WTC11 (cell line): ENCODE results near the gene NR2F2. TPM values are rescaled to one million over a fixed set of nuclear protein-coding genes. Genes with fewer than 3 reads are reported as not detected.

Experiments
- ATAC-seq: fragments of 200-7000 bp; cut with Tn5 transposase; 2 replicates; pipeline ENCODE4 v1.10.0; 2021; ENCODE audit warnings: mild to moderate bottlenecking, moderate library complexity
- CTCF ChIA-PET: fragments of 300-600 bp; sonication (Branson Sonifier 250); formaldehyde crosslinking; loops from one replicate; lab custom pipeline; 2021; ENCODE audit warnings: antibody characterized with exemption; lab: Charles Lee
- POLR2A ChIA-PET: fragments of 350-600 bp; sonication (Branson Sonifier 250); formaldehyde crosslinking; loops from one replicate; lab custom pipeline; 2021; ENCODE audit warnings: antibody characterized with exemption; lab: Charles Lee
- DNase-seq: peaks from one replicate; pipeline ENCODE4 v3.0.0; 2021; ENCODE audit warnings: low spot score
- H3K27ac Mint-ChIP-seq: 2 replicates; pipeline ENCODE4 v1.8.0; 2021; ENCODE audit warnings: mixed read lengths
- H3K27me3 Mint-ChIP-seq: 2 replicates; pipeline ENCODE4 v1.8.0; 2021; ENCODE audit warnings: low read depth, mild to moderate bottlenecking, moderate library complexity, mixed read lengths
- H3K36me3 Mint-ChIP-seq: 2 replicates; pipeline ENCODE4 v1.8.0; 2021; ENCODE audit warnings: mixed read lengths
- H3K4me1 Mint-ChIP-seq: 2 replicates; pipeline ENCODE4 v1.8.0; 2022; ENCODE audit warnings: mixed read lengths
- H3K4me3 Mint-ChIP-seq: 2 replicates; pipeline ENCODE4 v1.8.0; 2021; ENCODE audit warnings: mild to moderate bottlenecking, moderate library complexity, mixed read lengths
- H3K9me3 Mint-ChIP-seq: 2 replicates; pipeline ENCODE4 v1.8.0; 2021; ENCODE audit warnings: mixed read lengths
- CBFB ChIP-seq: sonication (generic); formaldehyde crosslinking; IDR thresholded peaks from 2 replicates; pipeline ENCODE4 v1.8.1; 2022; ENCODE audit warnings: mild to moderate bottlenecking, low read depth, missing genetic modification reagents
- E2F4 ChIP-seq: sonication (generic); formaldehyde crosslinking; IDR thresholded peaks from 2 replicates; pipeline ENCODE4 v1.8.1; 2022; ENCODE audit warnings: low read depth, mild to moderate bottlenecking, moderate library complexity, missing genetic modification reagents, borderline replicate concordance
- IRF2 ChIP-seq: sonication (generic); formaldehyde crosslinking; IDR thresholded peaks from 2 replicates; pipeline ENCODE4 v1.8.0; 2022; ENCODE audit warnings: low read depth, missing genetic modification reagents, borderline replicate concordance
- MAX ChIP-seq: sonication (generic); formaldehyde crosslinking; IDR thresholded peaks from 2 replicates; pipeline ENCODE4 v1.8.0; 2022; ENCODE audit warnings: mild to moderate bottlenecking, missing genetic modification reagents
- MXD4 ChIP-seq: fragments of 250-450 bp; sonication (Bioruptor Pico); IDR thresholded peaks from 2 replicates; pipeline ENCODE4 v1.8.0; 2021; ENCODE audit warnings: mild to moderate bottlenecking, moderate library complexity, borderline replicate concordance
- MYBL2 ChIP-seq: sonication (generic); formaldehyde crosslinking; IDR thresholded peaks from 2 replicates; pipeline ENCODE4 v1.8.1; 2023; ENCODE audit warnings: mild to moderate bottlenecking, moderate library complexity, missing genetic modification reagents
- PRRX2 ChIP-seq: fragments of 250-450 bp; sonication (Bioruptor Pico); IDR thresholded peaks from 2 replicates; pipeline ENCODE4 v1.8.0; 2021; ENCODE audit warnings: mild to moderate bottlenecking
- SMAD3 ChIP-seq: sonication (generic); formaldehyde crosslinking; IDR thresholded peaks from 2 replicates; pipeline ENCODE4 v1.8.0; 2022; ENCODE audit warnings: missing genetic modification reagents, mild to moderate bottlenecking, borderline replicate concordance
- SMAD4 ChIP-seq: sonication (generic); formaldehyde crosslinking; IDR thresholded peaks from 2 replicates; pipeline ENCODE4 v1.8.0; 2022; ENCODE audit warnings: mild to moderate bottlenecking, missing genetic modification reagents
- SOX15 ChIP-seq: fragments of 250-450 bp; sonication (Bioruptor Pico); IDR thresholded peaks from 2 replicates; pipeline ENCODE4 v1.9.0; 2021; ENCODE audit warnings: mild to moderate bottlenecking
- TP53 ChIP-seq: sonication (generic); formaldehyde crosslinking; IDR thresholded peaks from 2 replicates; pipeline ENCODE4 v1.8.1; 2023; ENCODE audit warnings: mild to moderate bottlenecking, missing genetic modification reagents
- ZBTB21 ChIP-seq: sonication (generic); formaldehyde crosslinking; IDR thresholded peaks from 2 replicates; pipeline ENCODE4 v1.8.1; 2023; ENCODE audit warnings: mild to moderate bottlenecking, missing genetic modification reagents, borderline replicate concordance
- ZMAT4 ChIP-seq: fragments of 250-450 bp; sonication (Bioruptor Pico); IDR thresholded peaks from 2 replicates; pipeline ENCODE4 v1.9.0; 2021; ENCODE audit warnings: mild to moderate bottlenecking
- ZNF121 ChIP-seq: sonication (generic); formaldehyde crosslinking; IDR thresholded peaks from 2 replicates; pipeline ENCODE4 v1.8.0; 2023; ENCODE audit warnings: missing genetic modification reagents
- ZNF138 ChIP-seq: sonication (generic); formaldehyde crosslinking; conservative IDR thresholded peaks from 2 replicates; pipeline ENCODE4 v1.8.1; 2022; ENCODE audit warnings: mild to moderate bottlenecking, moderate library complexity, missing genetic modification reagents
- ZNF263 ChIP-seq: sonication (generic); formaldehyde crosslinking; IDR thresholded peaks from 2 replicates; pipeline ENCODE4 v1.8.1; 2022; ENCODE audit warnings: low read depth, mild to moderate bottlenecking, moderate library complexity, missing genetic modification reagents
- ZNF396 ChIP-seq: fragments of 250-450 bp; sonication (Bioruptor Pico); IDR thresholded peaks from 2 replicates; pipeline ENCODE4 v1.8.0; 2021; ENCODE audit warnings: mild to moderate bottlenecking, moderate library complexity, borderline replicate concordance
- ZNF425 ChIP-seq: fragments of 250-450 bp; sonication (Bioruptor Pico); conservative IDR thresholded peaks from 2 replicates; pipeline ENCODE4 v1.9.0; 2021; ENCODE audit warnings: mild to moderate bottlenecking
- ZNF512 ChIP-seq: sonication (generic); formaldehyde crosslinking; IDR thresholded peaks from 2 replicates; pipeline ENCODE4 v1.8.1; 2022; ENCODE audit warnings: missing genetic modification reagents, borderline replicate concordance
- ZNF671 ChIP-seq: fragments of 250-450 bp; sonication (Bioruptor Pico); IDR thresholded peaks from 2 replicates; pipeline ENCODE4 v1.8.0; 2021; ENCODE audit warnings: mild to moderate bottlenecking
- ZSCAN18 ChIP-seq: fragments of 250-450 bp; sonication (Bioruptor Pico); IDR thresholded peaks from 2 replicates; pipeline ENCODE4 v2.1.2; 2022; ENCODE audit warnings: mild to moderate bottlenecking, moderate library complexity
- total RNA-seq: library from RNA; stranded (reverse); gene quantifications from 3 replicates; pipeline ENCODE4 v1.2.3, GENCODE V29; 2021

Gene NR2F2
- total RNA-seq, 1 experiment from 2014 or later = 0.57 TPM

- POLR2A ChIA-PET = no interaction called here
- H3K9me3 Mint-ChIP-seq = peaks cover 27% of the 10 kb centered on the region
- peaks cover 23% of the 10 kb centered on the region for H3K36me3 Mint-ChIP-seq
- H3K27me3 Mint-ChIP-seq = peaks cover 9% of the 10 kb centered on the region
- ATAC-seq (no peak), DNase-seq (no peak)
- H3K4me1 Mint-ChIP-seq = peaks cover 38% of the 10 kb centered on the region
- H3K4me3 Mint-ChIP-seq = no peak overlapping the region
- CTCF ChIA-PET = no interaction called here
- no peak overlapping the region for H3K27ac Mint-ChIP-seq
- TF ChIP-seq ZNF512 (CRISPR knock-in tag) = no peak
- TF ChIP-seq SMAD3 (CRISPR knock-in tag) = no peak
- TF ChIP-seq SMAD4 (CRISPR knock-in tag) = no peak
- no peak for TF ChIP-seq ZNF263 (CRISPR knock-in tag)
- no peak for TF ChIP-seq PRRX2
- no peak for TF ChIP-seq ZNF121 (CRISPR knock-in tag)
- no peak for TF ChIP-seq ZNF138 (CRISPR knock-in tag)
- no peak for TF ChIP-seq SOX15
- no peak for TF ChIP-seq MAX
- no peak for TF ChIP-seq ZNF671 (CRISPR knock-in tag)
- no peak for TF ChIP-seq IRF2
- no peak for TF ChIP-seq ZSCAN18 (CRISPR knock-in tag)
- TF ChIP-seq TP53 (CRISPR knock-in tag) = no peak
- no peak for TF ChIP-seq ZNF396 (CRISPR knock-in tag)
- no peak for TF ChIP-seq ZMAT4 (CRISPR knock-in tag)
- TF ChIP-seq ZNF425 (CRISPR knock-in tag) = no peak
- TF ChIP-seq MYBL2 (CRISPR knock-in tag) = no peak
- no peak for TF ChIP-seq ZBTB21 (CRISPR knock-in tag)
- TF ChIP-seq E2F4 (CRISPR knock-in tag) = no peak
- no peak for TF ChIP-seq MXD4
These were observed 32.3 kb upstream of the NR2F2 start for GRCh38 chr15:96298217-96298616.

GRCh38 chr15:96300836-96301235 is 29.7 kb upstream of the NR2F2 start:
- ChIA-PET POLR2A (no interaction called here), CTCF (no interaction called here)
- Mint-ChIP-seq H3K27ac (no peak overlapping the region), H3K36me3 (peaks cover 23% of the 10 kb centered on the region), H3K4me1 (peaks cover 19% of the 10 kb centered on the region), H3K27me3 (peaks cover 10% of the 10 kb centered on the region), H3K9me3 (peaks cover 27% of the 10 kb centered on the region), H3K4me3 (no peak overlapping the region)
- ATAC-seq (no peak), DNase-seq (no peak)
- TF ChIP-seq ZNF121 (CRISPR knock-in tag) (no peak), CBFB (CRISPR knock-in tag) (no peak), SMAD3 (CRISPR knock-in tag) (no peak)
